RCC 7860 (cell line): Measurements from ENCODE around the gene BNIP3.

ENCODE experiments used
- DNase-seq: peaks from one replicate; pipeline ENCODE4 v3.0.0-alpha.2; 2015; ENCODE audit warnings: low spot score
- FAIRE-seq: peaks from 2 replicates; lab custom pipeline; 2012; peaks lifted over from hg19 to GRCh38; lab: Jason Lieb, UNC

The BNIP3 gene

DNA sequence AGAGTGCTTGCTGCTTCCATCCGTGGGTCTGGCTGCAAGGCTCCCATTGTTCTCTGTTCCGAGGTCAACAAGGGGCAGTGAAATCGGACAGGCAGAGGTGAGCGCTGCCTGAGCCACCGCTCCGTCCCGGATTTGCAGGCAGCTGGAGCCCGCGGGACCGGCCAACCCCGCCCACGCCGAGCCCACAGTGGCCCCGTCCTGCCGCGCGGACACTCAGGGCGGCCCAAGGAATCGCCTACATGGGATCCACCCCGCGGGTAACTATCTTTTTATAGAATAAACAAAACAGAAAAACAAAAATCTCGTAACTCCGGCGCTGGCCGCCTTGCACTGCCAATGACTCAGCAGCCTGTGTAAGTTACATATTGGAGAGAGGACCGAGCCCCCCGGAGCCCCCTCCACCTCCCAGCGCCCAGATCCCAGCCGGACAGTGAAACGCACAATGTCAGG is 1.9 kb downstream of the BNIP3 start:
- DNase-seq = no peak
- no peak for FAIRE-seq

DNA sequence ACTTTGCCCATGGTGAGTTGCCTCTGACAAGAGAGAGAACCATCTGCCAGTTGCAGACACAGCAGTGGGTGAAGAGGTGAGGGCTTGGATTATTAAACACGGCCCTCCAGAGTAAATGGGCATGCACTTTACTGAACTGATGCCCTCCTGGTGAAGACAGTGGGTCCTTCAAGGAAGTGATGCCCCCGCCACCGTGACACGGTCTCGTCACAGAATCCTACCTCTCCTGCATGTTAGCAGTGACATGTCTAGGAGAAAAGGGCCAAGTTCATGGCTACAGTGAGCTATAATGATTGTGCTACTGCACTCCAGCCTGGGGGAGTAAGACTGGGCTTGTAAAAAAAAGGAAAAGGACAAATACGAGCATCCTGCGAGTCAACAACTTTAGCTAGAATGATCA is 2.4 kb downstream of the BNIP3 start:
- no peak for DNase-seq
- no peak for FAIRE-seq

DNA sequence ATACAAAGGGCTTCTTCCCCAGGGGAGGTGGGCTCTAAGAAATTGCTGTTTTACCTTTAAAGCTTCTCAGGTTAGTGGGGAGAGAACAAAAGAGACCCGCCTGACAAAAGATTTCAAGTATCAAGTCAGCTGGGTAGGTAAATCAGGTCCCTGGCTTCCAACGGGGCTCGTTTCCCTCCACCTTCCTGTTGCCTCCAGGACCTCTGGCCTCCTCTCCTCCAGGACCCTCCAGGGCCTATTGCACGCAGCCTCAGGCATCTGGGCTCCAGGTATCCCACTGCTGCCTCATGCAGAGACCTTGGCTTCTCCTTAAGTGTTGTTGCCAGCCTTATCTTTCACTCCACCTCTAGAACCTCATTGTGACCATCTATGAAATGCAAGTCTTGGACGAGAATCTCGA is 2.9 kb downstream of the BNIP3 start:
- FAIRE-seq (no peak), DNase-seq (no peak)

DNA sequence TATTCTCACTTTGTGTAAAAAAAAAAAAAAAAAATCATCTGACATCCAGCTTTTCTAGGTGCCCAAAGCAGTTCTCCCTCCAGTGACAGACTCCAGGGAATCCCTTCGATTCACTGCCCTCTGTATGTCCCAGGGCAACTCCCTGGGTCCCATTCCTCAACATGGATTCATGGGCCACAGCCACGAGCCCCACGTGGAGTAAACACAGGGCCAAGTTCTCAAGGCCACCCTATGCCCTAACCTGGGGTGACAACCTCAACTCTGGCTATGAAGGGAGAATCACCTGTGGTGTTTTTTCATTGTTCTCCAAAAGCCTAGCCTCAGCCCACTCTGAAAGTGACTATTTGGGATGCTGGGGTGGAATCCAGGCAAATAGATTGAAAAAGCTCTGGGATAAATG is 3.4 kb downstream of the BNIP3 start:
- no peak for DNase-seq
- FAIRE-seq = no peak

DNA sequence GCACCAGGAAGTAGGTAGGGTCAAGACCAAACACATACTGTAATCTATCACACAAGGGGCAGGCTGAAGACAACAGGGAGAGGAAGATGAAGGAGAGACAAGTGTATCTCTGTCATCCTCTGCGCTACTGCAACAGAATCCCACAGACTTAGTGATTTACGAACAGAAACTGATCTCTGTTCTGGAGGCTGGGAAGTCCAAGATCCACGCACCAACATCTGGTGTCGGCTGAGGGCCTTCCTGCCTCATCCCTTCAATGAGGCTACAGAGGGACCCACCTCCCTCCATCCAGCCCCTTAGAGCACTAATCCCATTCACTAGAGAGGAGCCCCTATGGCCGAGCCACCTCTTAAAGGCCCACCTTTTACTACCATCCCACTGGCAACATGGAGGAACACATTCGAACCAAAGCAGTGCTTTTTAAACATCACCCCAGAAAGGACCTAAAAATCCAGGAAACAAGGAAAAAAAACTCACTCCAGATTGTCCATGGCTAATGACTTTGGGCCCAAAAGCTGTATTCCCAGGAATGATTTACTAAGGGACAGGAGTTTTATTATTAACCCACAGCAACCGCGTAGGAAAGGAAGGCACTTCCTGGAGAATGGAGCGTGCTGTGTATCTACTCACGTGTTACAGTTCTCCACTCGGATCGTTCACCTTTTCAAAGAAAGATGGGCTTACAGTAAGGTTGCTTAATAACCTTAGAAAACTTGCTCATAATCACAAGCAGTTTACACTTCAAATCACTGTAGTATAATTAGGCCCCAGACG is 4.2 kb downstream of the BNIP3 start:
- DNase-seq (peak; percentile 65), FAIRE-seq (peak; percentile 91)

DNA sequence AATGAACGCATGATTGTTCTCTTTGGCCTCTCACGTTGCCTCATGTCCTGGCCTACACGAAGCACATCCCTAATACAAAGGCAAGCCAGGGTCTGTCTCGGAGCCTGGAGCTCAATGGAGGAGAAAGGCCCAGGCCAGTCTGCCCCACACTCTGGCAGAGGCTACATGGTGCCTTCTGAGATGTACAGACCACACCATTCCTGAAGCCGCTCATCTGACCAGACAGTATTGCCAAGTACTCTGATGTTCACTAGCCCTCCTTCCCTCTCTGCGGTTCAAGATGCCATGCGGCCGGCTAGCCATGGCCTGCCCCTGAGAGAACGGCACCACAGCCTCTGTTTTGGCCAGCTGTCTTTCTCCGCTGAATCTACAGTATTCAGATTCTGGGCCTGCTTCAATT is 5.9 kb downstream of the BNIP3 start:
- DNase-seq = no peak
- no peak for FAIRE-seq

DNA sequence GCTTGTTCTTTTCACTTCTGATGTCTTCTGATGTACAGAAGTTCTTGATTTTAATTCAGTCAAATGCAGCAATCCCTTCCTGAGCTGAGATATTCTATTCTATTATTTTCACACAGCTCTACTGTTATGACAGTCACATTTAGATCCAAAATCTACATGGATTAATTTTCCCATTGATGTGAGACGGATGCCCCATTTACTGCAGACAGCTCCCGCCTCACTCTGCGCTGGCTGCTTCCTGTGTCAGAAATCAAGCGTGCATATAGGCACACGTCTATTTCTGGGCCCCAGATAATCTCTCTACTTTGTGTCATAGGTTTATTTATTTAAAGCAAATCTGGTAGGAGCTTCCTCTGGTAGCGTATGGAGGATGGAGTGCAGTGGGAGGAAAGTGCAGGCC is 6.7 kb downstream of the BNIP3 start:
- FAIRE-seq (no peak), DNase-seq (no peak)

DNA sequence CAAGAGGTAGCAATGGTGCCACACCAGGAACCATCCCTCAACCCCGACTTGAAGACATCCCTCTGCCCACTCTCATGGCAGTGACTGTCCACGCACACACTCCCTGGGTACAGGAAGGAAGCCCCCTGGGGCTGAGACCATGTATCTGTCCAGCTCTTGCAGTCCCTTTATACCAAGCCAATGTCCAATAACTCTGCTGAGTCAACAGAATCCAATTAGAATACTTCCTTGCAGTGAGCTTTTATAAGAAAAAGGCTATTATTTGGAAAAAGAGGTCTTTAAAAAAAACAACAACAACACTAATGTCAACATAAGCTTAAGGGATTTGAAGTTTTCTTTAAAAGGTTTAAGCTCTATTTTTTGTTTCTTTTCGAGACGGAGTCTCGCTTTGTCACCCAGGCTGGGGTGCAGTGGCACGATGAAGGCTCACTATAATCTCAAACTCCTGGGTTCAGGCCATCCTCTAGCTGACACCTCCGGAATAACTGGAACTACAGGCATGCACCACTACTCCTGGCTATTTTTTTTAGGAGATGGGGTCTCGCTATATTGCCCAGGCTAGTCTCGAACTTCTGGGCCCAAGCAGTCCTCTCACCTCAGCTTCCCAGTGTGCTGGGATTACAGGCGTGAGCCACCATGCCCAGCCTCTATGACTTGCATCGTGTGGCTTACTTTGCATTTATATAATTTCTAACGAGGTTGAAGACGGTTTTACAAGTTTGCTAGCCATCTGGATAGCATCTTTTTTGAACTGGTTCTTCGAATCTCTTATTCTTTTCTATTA is 7.5 kb downstream of the BNIP3 start:
- no peak for FAIRE-seq
- no peak for DNase-seq

DNA sequence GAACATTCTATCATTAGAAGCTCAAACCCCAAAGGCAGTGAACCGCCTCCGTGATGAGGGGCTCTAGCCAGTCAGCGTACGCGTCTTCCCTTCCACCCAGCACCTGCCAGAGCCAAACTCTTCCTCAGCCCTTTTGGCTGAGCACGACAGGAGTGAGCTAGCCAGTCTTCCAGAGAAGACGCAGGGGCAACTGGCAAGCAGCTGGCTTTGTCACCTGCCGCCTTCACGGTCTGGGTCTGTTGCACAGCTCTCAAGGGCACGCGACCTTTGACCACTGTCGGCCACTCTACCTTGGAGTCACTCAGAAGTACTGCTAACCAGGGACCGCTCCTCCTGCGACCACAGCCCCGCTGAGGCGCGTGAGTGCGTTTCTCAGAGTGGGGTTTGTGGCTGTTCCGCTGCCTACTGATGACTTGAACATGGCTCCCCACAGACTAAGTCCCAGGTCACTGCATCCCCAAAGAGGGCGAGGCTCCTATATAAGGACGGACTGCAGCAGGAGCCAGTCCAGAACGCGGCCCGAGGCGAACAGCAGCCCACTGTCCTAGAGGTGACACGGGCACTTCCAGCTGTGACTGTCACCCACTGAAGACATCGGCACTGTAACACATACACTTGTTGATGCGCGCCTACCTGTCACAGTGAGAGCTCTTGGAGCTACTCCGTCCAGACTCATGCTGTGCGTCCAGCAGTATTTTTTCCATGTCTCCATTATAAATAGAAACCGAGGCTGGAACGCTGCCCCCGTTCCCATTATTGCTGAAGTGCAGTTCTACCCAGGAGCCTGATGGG is 8.4 kb downstream of the BNIP3 start:
- FAIRE-seq (no peak), DNase-seq (no peak)

DNA sequence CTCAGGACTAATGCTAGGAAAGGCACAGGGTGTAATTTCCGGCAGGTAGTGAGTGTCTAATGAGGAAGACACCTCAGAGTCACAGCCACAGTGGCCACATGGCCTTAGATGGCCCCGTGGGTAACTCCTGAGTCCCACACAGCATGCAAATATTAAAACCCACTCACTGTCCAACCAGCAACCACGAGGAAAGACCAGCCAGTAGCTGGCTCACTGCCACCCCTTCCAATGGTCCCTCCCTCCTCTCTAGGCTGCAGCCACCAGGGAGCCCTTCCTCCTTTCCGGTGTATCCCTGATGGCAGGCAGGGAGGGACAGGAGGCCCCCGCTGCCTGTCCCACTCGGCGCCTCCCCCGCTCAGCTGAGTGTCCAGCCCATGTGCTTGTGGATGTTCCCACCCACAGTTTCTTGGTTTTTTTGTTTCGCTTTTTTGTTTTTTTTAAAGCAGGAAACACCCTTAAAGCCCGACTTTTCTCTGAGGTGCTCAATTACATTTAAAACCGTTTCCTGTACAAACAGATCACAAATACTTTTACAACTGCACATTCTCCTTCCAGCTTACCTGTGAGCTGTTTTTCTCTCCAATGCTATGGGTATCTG is 9.2 kb downstream of the BNIP3 start:
- FAIRE-seq (no peak), DNase-seq (no peak)

DNA sequence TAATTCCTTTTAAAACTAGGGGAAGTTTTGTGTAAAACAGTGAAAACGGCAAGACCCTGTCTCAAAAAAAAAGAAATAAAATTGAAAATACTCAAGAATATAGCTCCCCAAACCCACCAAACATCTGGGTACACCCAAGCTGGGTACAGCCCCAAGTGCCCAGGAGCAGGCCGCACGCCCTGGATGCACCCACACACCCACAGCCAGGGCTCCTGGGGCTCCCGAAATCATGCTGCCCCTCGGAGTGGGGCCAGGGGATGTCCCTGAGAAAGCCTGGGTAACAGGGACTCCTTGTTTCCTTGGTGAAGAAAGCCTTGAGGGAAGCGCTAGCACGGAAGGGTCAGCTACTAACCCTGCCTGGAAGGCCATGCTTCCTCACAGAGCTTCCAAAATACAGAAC is 10.1 kb downstream of the BNIP3 start:
- no peak for DNase-seq
- no peak for FAIRE-seq

DNA sequence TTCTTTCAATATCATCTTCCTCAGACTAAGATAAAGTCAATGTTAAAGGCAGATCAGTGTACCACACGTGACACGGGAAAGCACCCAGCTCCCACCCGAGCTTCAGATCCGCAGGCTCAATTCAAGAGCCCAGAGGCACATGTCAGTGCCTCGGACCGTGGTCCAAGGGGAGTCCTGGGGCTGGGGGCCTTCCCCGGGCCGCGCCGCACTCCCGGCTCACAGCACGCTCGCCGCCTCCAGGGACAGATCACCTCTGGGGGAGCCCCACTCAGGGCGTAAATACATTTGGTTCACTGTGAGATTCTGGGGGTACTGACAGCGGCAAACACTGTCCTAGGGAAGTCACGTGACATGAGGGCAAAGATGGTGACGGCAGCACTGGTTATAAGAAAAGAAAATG is 10.8 kb downstream of the BNIP3 start:
- FAIRE-seq (no peak), DNase-seq (no peak)

DNA sequence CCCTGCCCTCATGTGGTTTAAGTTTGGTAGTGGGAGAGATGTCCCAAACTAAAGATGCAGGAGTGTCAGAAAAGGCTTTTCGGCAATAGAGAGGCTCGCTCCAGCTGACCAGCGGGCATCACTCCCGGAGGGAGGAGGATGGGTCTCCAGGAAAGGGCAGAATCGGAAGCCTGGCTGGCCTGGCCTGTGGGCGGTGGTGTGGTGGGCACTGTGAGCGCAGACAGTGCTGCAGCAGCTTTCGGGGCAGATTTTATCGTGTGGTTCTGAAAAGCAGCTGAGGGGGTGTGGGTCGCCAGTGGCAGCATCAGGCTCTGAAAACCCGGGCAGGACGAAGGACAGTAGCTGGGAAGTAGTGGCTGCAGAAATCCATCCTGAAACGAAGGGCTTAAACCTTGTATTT is 12.8 kb downstream of the BNIP3 start:
- FAIRE-seq (no peak), DNase-seq (no peak)

DNA sequence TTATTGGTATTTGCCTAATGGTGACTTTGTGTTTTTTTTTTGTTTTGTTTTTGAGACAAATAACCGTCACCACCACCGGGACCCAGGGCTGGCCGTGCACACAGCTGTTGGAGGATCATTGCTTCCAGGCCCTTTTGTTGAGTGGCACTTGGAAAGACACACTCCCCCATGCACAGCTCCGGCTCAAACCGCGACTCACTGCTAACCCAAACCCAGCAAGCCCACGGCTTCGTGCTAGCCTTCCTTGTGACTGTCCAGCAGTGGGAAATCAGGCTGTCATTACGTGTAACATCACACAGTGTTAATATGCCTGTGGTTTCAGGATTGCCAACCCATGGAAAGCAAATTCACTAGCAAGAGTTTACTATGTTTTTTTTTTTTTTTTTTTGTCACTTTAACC is 17.4 kb downstream of the BNIP3 start:
- DNase-seq = no peak
- no peak for FAIRE-seq

DNA sequence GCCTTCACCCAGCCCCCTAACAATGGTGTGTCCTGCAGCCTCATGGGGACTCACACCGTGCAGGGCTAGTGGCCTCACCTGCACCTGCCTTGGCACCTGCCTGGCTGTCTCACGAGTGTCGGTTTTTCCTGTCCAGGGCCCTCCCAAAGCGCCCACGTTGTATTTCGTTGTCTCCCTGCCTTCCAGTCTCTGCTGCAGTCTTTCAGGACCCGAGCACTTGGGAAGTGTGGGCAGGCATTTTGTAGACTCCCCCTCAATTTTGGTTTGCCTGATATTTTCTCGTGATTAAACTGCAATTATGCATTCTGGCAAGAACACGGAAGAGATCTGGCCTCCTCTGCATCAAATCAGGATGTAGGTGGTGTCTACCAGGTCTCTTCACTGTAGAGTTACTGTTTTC is 17.9 kb downstream of the BNIP3 start:
- DNase-seq (no peak), FAIRE-seq (no peak)

DNA sequence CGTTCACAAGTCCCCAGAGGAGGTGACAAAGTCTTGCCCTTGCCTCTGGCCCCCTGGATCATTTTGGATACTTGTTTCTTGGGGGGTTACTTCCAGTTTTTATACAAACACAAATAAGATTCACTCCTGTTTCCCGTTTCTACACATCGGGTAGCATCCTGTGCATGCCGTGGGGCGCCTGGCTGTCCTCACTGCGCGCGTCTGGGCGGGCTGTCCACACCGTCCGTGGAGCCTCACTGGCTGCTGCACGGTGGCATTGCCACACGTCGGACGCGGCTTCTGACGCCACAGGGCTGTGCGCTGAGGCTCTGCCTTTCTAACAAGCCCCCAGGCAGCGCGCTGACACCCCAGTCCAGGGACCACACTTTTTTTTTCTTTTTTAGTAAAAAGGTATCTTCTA is 18.4 kb downstream of the BNIP3 start:
- no peak for DNase-seq
- no peak for FAIRE-seq

DNA sequence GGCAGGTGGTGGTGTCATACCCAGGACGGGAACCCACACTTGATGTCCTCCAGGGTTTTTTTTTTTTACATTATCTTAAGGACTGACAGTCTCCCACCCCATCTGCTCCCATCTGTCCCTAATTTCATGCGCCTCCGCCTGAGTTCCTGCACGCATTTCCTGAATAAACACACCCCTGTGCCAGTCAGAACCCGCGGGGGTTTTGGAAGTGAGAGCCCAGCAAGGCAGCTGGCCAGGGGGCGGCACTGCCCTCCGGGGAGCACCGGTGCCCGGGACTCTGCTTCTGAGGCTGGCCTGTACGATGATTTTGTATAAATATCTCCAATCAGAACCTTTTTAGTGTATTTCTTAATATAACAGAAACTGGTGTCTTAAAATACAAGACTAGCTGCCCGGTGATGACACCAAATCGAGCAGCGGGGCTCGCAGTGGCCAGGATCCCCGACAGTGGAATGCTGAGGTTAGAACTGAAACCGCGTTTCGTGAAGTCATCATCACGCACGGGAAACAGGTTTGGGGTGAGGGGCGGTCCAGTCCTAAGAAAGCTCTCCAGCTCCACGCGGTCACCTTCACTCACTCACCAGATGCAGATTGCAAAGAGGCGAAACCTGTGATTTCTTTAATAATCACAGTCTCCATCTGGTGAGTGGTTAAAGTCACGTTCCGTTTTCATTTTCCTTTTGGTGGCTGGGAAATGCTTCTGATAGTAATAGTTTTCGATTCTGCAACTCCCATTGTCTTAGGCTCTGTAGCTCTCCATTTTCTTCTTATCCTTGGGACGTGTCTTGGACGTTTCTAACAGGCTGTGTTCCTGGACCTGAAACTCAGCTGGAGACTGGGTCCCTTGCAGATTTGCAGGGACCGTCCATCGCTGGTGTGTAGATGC is 19.7 kb downstream of the BNIP3 start:
- FAIRE-seq (no peak), DNase-seq (no peak)

DNA sequence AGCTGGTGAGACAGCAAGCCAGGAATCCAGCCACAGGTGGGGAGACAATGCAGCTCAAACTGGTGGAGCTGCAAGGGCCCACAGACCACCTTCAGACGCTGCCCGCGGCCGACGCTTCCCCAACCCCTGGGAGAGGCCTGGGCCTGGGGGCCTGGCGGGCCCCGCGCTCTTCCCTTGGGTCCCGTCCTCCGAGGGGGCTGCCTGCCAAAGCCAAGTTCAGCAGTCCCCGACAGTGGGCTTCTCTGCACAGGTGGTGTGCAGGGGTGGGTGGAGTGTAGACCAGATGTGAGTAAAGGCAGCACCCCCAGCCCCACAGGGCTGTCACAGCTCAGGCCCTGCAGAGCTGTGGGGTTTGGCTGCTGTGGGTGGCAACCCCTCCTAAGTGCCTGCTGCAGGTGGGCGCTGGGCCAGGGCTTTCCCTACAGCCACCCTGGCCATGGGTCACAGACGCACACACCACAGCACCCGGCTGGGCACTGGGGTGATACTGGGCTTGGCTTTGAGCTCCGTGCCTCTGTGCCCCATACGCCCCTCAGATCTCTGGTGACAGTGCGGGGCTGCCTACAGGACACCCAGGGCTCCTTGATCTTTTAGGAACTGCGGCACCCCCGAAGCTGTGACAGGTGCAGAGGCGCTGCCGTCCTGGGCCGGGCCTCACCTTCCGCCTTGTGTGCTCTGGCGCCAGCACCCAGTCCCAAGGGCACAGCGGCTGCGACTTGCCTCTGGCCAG is 20.5 kb downstream of the BNIP3 start:
- FAIRE-seq = no peak
- no peak for DNase-seq

DNA sequence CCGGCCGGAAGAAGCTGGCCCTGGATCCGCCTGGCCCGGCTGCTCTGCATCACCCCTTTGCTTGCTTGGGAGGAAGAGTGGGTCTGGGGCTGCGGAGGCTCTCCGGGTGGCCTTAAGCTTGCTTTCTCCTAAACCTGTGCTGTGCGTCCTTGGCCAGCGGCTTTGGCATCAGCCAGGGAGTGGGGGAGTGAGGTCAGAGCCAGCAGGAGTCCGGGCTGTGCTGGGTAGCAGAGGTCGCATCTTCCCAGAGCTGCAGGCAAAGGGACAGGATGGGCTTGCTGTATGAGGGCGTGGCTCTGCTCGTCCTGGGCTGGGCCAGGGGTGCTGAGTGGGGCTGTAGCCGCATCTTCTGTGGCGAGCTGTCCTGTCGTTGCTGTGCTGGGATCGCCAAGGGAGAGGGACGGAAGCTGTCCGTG is 21.1 kb downstream of the BNIP3 start:
- DNase-seq (no peak), FAIRE-seq (no peak)

DNA sequence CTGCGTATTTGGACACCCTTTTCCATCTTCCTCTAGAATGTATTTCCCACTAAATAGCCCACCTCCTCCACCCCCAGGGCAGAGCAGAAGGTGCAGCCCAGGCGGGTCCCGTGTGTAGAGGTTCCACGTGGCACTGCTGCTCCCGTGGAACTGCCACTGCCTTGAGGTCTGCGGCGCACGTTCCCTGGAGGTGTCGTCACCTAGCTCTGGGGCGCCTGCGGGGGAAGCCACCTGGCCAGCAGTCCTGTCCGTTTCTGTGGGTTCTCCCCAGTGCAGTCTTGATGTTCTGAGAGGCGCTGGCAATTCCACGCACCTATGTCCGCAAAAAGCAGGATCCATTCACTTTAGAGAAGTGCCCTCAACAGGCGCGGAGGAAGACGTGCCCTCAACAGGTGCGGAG is 21.9 kb downstream of the BNIP3 start:
- DNase-seq (no peak), FAIRE-seq (no peak)
